Measurements from ENCODE around the gene INPP5B.

- TF ChIP-seq CTCF (IDR thresholded peaks at IDR 0.05 in 2 of 3, conservative IDR thresholded peaks at IDR 0.05 in 1 of 3; ENCODE audit: insufficient read depth in 2 of 3, low read depth in 1 of 3, low read length in 3 of 3) = no peak
- TF ChIP-seq SRF (CRISPR knock-in tag; IDR thresholded peaks at IDR 0.05) = no peak
- TF ChIP-seq ZNF589 (CRISPR knock-in tag; IDR thresholded peaks at IDR 0.05; ENCODE audit: low read depth) = no peak
- TF ChIP-seq ZNF699 (CRISPR knock-in tag; IDR thresholded peaks at IDR 0.05; ENCODE audit: insufficient replicate concordance) = no peak
- no peak for TF ChIP-seq SREBF2 (CRISPR knock-in tag; IDR thresholded peaks at IDR 0.05)
- no peak for TF ChIP-seq MAX (CRISPR knock-in tag; IDR thresholded peaks at IDR 0.05)
- TF ChIP-seq CHCHD3 (CRISPR knock-in tag; IDR thresholded peaks at IDR 0.05) = no peak
- no peak for TF ChIP-seq KLF13 (tag; IDR thresholded peaks at IDR 0.05; ENCODE audit: borderline replicate concordance, low read depth)
Observed at GRCh38 chr1:37862330-37862729, 84.5 kb downstream of the INPP5B start.

Data from K562 (cell line).